ENCODE measurements around the gene FOXO3. TPM values are rescaled to one million over a fixed set of nuclear protein-coding genes. Genes with fewer than 3 reads are reported as not detected.

FOXO3 gene
- total and polyA plus RNA-seq, 2 of the 8 experiments (the other 6 are each of a cell fraction or from before 2014, with no cell fraction given) = 13.1 to 19.3 TPM

- no peak for TF ChIP-seq CBX8 (IDR thresholded peaks at IDR 0.05; ENCODE audit: borderline replicate concordance, low read depth, low read length)
- peak; percentile 97 for TF ChIP-seq SP1 (IDR thresholded peaks at IDR 0.05; ENCODE audit: low read depth, low read length)
- no peak for TF ChIP-seq CTBP2 (IDR thresholded peaks at IDR 0.05; ENCODE audit: borderline replicate concordance, insufficient read depth, insufficient read length, low read length)
- no peak for TF ChIP-seq EZH2 (IDR thresholded peaks at IDR 0.05; ENCODE audit: low read depth, low read length, severe bottlenecking)
- peak; percentile 89 for TF ChIP-seq SP4 (IDR thresholded peaks at IDR 0.05; ENCODE audit: low read length)
- peak; percentile 80 to 82; a peak in 2 of 4 replicates for TF ChIP-seq SIN3A (conservative IDR thresholded peaks at IDR 0.05 in 1 of 2, IDR thresholded peaks at IDR 0.05 in 1 of 2; ENCODE audit: low read depth in 1 of 2, low read length in 2 of 2)
- peak; percentile 50 for TF ChIP-seq TBP (IDR thresholded peaks at IDR 0.05; ENCODE audit: low read depth, low read length)
- TF ChIP-seq CEBPB (IDR thresholded peaks at IDR 0.05; ENCODE audit: low read depth, low read length) = 0 out of 2 replicates have a peak, but pooled peaks have one; percentile 25
- TF ChIP-seq, protein P1, sequence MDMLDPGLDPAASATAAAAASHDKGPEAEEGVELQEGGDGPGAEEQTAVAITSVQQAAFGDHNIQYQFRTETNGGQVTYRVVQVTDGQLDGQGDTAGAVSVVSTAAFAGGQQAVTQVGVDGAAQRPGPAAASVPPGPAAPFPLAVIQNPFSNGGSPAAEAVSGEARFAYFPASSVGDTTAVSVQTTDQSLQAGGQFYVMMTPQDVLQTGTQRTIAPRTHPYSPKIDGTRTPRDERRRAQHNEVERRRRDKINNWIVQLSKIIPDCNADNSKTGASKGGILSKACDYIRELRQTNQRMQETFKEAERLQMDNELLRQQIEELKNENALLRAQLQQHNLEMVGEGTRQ (IDR thresholded peaks at IDR 0.05; ENCODE audit: low read length) = no peak
- TF ChIP-seq BCL11A (IDR thresholded peaks at IDR 0.05; ENCODE audit: low read depth in 2 of 2, low read length in 2 of 2) = no peak
- no peak for TF ChIP-seq POU5F1 (IDR thresholded peaks at IDR 0.05; ENCODE audit: low read depth, low read length)
- TF ChIP-seq EGR1 (IDR thresholded peaks at IDR 0.05; ENCODE audit: borderline replicate concordance, low read depth, low read length) = no peak
- TF ChIP-seq, protein P2, sequence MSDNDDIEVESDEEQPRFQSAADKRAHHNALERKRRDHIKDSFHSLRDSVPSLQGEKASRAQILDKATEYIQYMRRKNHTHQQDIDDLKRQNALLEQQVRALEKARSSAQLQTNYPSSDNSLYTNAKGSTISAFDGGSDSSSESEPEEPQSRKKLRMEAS (IDR thresholded peaks at IDR 0.05) = peak; percentile 57
- TF ChIP-seq GABPA (IDR thresholded peaks at IDR 0.05; ENCODE audit: borderline replicate concordance, insufficient read depth, low read length) = no peak
- TF ChIP-seq MAFK (IDR thresholded peaks at IDR 0.05; ENCODE audit: low read depth, low read length) = no peak
- TF ChIP-seq RBBP5 (IDR thresholded peaks at IDR 0.05; ENCODE audit: borderline replicate concordance, low read depth, low read length) = no peak
- TF ChIP-seq CHD1 (IDR thresholded peaks at IDR 0.05; ENCODE audit: low read depth, low read length) = no peak
- TF ChIP-seq JUN (IDR thresholded peaks at IDR 0.05; ENCODE audit: low read depth, low read length) = peak; percentile 88
- TF ChIP-seq NRF1 (IDR thresholded peaks at IDR 0.05; ENCODE audit: low read depth, low read length) = no peak
- TF ChIP-seq, protein P3, sequence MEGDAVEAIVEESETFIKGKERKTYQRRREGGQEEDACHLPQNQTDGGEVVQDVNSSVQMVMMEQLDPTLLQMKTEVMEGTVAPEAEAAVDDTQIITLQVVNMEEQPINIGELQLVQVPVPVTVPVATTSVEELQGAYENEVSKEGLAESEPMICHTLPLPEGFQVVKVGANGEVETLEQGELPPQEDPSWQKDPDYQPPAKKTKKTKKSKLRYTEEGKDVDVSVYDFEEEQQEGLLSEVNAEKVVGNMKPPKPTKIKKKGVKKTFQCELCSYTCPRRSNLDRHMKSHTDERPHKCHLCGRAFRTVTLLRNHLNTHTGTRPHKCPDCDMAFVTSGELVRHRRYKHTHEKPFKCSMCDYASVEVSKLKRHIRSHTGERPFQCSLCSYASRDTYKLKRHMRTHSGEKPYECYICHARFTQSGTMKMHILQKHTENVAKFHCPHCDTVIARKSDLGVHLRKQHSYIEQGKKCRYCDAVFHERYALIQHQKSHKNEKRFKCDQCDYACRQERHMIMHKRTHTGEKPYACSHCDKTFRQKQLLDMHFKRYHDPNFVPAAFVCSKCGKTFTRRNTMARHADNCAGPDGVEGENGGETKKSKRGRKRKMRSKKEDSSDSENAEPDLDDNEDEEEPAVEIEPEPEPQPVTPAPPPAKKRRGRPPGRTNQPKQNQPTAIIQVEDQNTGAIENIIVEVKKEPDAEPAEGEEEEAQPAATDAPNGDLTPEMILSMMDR (IDR thresholded peaks at IDR 0.05; ENCODE audit: control extremely low read depth in 1 of 3, insufficient read depth in 1 of 3, low read depth in 1 of 3, low read length in 3 of 3) = no peak
- peak; percentile 0 to 9; a peak in 1 of 3 replicates for TF ChIP-seq POLR2A (IDR thresholded peaks at IDR 0.05; ENCODE audit: control extremely low read depth in 1 of 2, low read depth in 2 of 2, low read length in 2 of 2)
Observed at GRCh38 chr6:108558372-108559096, 2.2 kb upstream of the FOXO3 start (continued).
